A673 (cell line): ENCODE measurements around the gene TOR1B. TPM values are rescaled to one million over a fixed set of nuclear protein-coding genes. Genes with fewer than 3 reads are reported as not detected.

Experiments used
- BruUV-seq: library from RNA; stranded (reverse); fragments of 400-500 nt; replicated peaks from 2 replicates; lab custom pipeline; 2021; lab: Mats Ljungman, UMichigan
- CTCF ChIA-PET: fragments of 300-600 bp; sonication (Branson Sonifier 250); formaldehyde crosslinking; loops from one replicate; lab custom pipeline; 2022; ENCODE audit warnings: antibody characterized with exemption; lab: Charles Lee
- POLR2A ChIA-PET: fragments of 300-600 bp; sonication (Branson Sonifier 250); formaldehyde crosslinking; loops from one replicate; lab custom pipeline; 2022; ENCODE audit warnings: antibody characterized with exemption; ENCODE audit not compliant: low non-redundant PET; lab: Charles Lee
- DNase-seq: peaks from one replicate; pipeline ENCODE4 v3.0.0-alpha.2; 2015; ENCODE audit warnings: low spot score
- H3K27ac ChIP-seq: fragments of 200-600 bp; sonication (generic); 2 replicates; pipeline ENCODE4 v1.5.1; 2016; ENCODE audit warnings: mixed run types, low read depth, mild to moderate bottlenecking, mixed read lengths, antibody characterized with exemption, low read length; ENCODE audit not compliant: poor library complexity, severe bottlenecking
- H3K27me3 ChIP-seq: fragments of 200-600 bp; sonication (generic); replicated peaks from 2 replicates; pipeline ENCODE4 v1.6.1; 2017; ENCODE audit warnings: mixed run types, low read depth, mild to moderate bottlenecking, mixed read lengths, antibody characterized with exemption, low read length; ENCODE audit not compliant: insufficient read depth, poor library complexity
- H3K36me3 ChIP-seq: fragments of 200-600 bp; sonication (generic); 2 replicates; pipeline ENCODE4 v1.6.1; 2016; ENCODE audit warnings: mixed run types, mild to moderate bottlenecking, mixed read lengths, antibody characterized with exemption, low read length; ENCODE audit not compliant: insufficient read depth, poor library complexity, severe bottlenecking
- H3K4me1 ChIP-seq: fragments of 200-600 bp; sonication (generic); 2 replicates; pipeline ENCODE4 v1.6.1; 2017; ENCODE audit warnings: mixed run types, mild to moderate bottlenecking, mixed read lengths, antibody characterized with exemption, low read length; ENCODE audit not compliant: insufficient read depth, poor library complexity, severe bottlenecking
- H3K4me3 ChIP-seq: fragments of 200-600 bp; sonication (generic); 2 replicates; pipeline ENCODE4 v1.5.1; 2016; ENCODE audit warnings: low read depth, mixed run types, mild to moderate bottlenecking, mixed read lengths, low read length; ENCODE audit not compliant: poor library complexity, severe bottlenecking
- H3K9me3 ChIP-seq: fragments of 200-600 bp; sonication (generic); 2 replicates; pipeline ENCODE4 v1.6.1; 2016; ENCODE audit warnings: mixed run types, low read depth, mild to moderate bottlenecking, mixed read lengths, antibody characterized with exemption, low read length; ENCODE audit not compliant: poor library complexity, severe bottlenecking
- EZH2 ChIP-seq: fragments of 200-600 bp; sonication (generic); IDR thresholded peaks from 2 replicates; pipeline ENCODE4 v1.6.1; 2017; ENCODE audit warnings: borderline replicate concordance, low read depth, mild to moderate bottlenecking, mixed read lengths, antibody characterized with exemption, low read length; ENCODE audit not compliant: poor library complexity, severe bottlenecking
- intact Hi-C: fragments of 100-400 bp; cut with micrococcal nuclease; formaldehyde crosslinking; loops from one replicate; pipeline ENCODE4 v1.10.0; 2022; ENCODE audit not compliant: unreplicated experiment
- total RNA-seq: library from RNA; stranded (reverse); gene quantifications from 2 replicates; pipeline ENCODE4 v1.2.3, GENCODE V29; 2021
- TF ChIP-seq, protein P1 (sequence below): fragments of 300-800, 200-600 bp; sonication (generic); conservative IDR thresholded peaks from 2 replicates; pipeline ENCODE4 v1.5.1; 2017; ENCODE audit warnings: low read depth, mild to moderate bottlenecking, antibody characterized with exemption, low read length, moderate library complexity, mixed read lengths

Gene TOR1B
- total RNA-seq, 1 experiment from 2014 or later: 47.6 TPM

DNA sequence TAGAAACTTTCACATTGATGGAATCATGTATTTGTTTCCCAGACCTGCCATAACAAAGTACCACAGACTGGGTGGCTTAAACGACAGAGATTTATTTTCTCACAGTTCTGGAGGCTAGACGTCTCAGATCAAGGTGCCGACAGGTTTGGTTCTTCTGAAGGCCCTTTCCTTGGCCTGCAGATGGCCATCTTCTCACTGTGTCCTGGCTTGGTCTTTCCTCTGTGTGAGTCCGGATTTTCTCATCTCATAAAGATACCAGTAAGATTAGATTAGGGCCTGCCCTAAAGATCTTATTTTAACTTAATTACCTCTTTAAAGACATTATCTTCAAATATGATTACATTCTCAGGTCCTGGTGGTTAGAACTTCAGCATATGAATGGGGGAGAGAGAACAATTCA is 38.1 kb downstream of the TOR1B start:
- no TSS peak for BruUV-seq
- TF ChIP-seq EZH2: no peak
- TF ChIP-seq, protein P1, sequence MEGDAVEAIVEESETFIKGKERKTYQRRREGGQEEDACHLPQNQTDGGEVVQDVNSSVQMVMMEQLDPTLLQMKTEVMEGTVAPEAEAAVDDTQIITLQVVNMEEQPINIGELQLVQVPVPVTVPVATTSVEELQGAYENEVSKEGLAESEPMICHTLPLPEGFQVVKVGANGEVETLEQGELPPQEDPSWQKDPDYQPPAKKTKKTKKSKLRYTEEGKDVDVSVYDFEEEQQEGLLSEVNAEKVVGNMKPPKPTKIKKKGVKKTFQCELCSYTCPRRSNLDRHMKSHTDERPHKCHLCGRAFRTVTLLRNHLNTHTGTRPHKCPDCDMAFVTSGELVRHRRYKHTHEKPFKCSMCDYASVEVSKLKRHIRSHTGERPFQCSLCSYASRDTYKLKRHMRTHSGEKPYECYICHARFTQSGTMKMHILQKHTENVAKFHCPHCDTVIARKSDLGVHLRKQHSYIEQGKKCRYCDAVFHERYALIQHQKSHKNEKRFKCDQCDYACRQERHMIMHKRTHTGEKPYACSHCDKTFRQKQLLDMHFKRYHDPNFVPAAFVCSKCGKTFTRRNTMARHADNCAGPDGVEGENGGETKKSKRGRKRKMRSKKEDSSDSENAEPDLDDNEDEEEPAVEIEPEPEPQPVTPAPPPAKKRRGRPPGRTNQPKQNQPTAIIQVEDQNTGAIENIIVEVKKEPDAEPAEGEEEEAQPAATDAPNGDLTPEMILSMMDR: no peak
- ChIA-PET CTCF (no interaction called here), POLR2A (no interaction called here)
- Histone ChIP-seq H3K9me3 (no peaks in the 10 kb centered on the region), H3K27me3 (no peaks in the 10 kb centered on the region), H3K36me3 (no peaks in the 10 kb centered on the region), H3K4me3 (no peak overlapping the region), H3K4me1 (peaks cover 5% of the 10 kb centered on the region), H3K27ac (no peak overlapping the region)
- intact Hi-C loops: no loop called here
- no peak for DNase-seq

DNA sequence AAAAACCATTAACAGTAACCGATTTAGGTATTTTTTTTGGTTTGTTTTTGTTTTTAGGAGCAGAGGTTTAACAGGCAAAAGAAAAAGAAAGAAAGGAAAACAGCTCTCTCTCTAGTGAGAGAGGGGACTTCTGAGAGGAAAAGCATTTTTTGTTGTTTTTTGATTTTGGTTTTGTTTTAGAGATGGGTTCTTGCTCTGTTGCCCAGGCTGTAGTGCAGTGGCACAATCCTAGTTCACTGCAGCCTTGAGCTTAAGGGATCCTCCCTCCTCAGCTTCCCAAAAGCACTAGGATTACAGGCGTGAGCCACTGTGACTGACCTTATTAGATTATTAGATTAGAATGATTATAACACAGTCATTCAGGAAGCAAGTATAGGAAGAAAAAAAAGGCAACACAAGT is 42.4 kb downstream of the TOR1B start:
- Histone ChIP-seq H3K4me3 (no peak overlapping the region), H3K27me3 (no peaks in the 10 kb centered on the region), H3K27ac (no peak overlapping the region), H3K9me3 (no peaks in the 10 kb centered on the region), H3K36me3 (no peaks in the 10 kb centered on the region), H3K4me1 (no peaks in the 10 kb centered on the region)
- intact Hi-C loops: no loop called here
- POLR2A ChIA-PET: no interaction called here
- CTCF ChIA-PET: no interaction called here
- no peak for TF ChIP-seq EZH2
- TF ChIP-seq, protein P1: no peak
- no TSS peak for BruUV-seq
- no peak for DNase-seq

DNA sequence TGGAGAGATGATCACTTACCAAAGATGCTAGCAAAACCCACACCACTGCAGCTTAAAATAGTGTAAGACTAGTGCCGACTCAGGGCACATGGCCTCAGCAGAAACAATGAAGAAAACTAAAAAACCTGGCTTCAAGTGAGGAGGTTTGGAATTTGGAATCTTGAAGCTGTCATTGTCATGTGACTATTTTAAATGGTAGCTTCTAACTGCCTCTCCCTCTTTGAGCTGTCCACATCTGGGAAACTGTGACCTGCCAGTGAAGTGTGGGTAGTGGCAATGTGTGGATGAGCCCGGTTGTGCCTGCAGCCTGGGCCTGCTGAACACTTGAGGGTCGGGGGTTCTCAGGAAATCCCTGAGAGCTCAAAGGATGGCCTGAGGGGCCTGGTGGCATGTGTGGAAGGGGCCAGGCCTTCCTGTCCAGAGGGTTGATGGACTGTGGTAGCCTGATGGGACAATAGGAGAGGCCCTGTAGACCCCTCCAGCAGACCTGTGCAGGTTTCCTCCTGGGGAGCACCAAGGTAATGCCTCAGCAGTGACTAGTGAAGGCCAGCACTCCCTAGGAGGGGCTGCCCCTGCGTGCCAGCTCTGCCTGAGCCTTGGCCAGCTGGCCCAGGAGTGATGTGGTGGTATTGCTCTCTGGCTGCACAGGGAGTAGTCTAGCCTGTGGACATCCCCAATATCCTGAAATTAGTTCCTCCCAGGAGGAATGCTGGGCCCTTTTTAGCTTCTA is 45.9 kb downstream of the TOR1B start:
- H3K4me1 ChIP-seq: no peaks in the 10 kb centered on the region
- intact Hi-C loops: no loop called here
- ChIA-PET POLR2A (no interaction called here), CTCF (no interaction called here)
- peaks cover 8% of the 10 kb centered on the region for H3K36me3 ChIP-seq
- no peak overlapping the region for H3K4me3 ChIP-seq
- H3K9me3 ChIP-seq: no peaks in the 10 kb centered on the region
- no peaks in the 10 kb centered on the region for H3K27me3 ChIP-seq
- no peak for DNase-seq
- TF ChIP-seq EZH2: no peak
- TF ChIP-seq, protein P1: no peak
- H3K27ac ChIP-seq: no peak overlapping the region
- no TSS peak for BruUV-seq
